Omental fat pad (tissue), 4 donors: ENCODE results near the gene ART4. TPM values are rescaled to one million over a fixed set of nuclear protein-coding genes. Genes with fewer than 3 reads are reported as not detected.
A peak's percentile ranks its signal among the peaks of the same experiment; 100 is the strongest.

Experiments
- ATAC-seq: fragments of 150-250 bp; one replicate; pipeline ENCODE4 v1.9.1; 2016; ENCODE audit warnings: mild to moderate bottlenecking, moderate library complexity; ENCODE audit not compliant: low FRiP score
- DNase-seq: peaks from one replicate; pipeline ENCODE4 v3.0.0-alpha.2; 2019; ENCODE audit warnings: low spot score
- total RNA-seq, 4 donors: library from RNA; depleted of rRNA; stranded (reverse); fragments of >200 nt; gene quantifications; one replicate each; pipeline ENCODE4 v1.1.0, GENCODE V29; 2016
- TF ChIP-seq, protein P1 (sequence below), 3 donors: fragments of 450-650 bp; IDR thresholded peaks; one replicate each; pipeline ENCODE4 v1.5.1; 2016 to 2017; ENCODE audit warnings: antibody characterized with exemption in 3 of 3, mild to moderate bottlenecking in 3 of 3, moderate library complexity in 2 of 3

The ART4 gene
- total RNA-seq, 4 donors from 2014 or later: 1.9 to 6.2 (median 4.3) TPM

DNA sequence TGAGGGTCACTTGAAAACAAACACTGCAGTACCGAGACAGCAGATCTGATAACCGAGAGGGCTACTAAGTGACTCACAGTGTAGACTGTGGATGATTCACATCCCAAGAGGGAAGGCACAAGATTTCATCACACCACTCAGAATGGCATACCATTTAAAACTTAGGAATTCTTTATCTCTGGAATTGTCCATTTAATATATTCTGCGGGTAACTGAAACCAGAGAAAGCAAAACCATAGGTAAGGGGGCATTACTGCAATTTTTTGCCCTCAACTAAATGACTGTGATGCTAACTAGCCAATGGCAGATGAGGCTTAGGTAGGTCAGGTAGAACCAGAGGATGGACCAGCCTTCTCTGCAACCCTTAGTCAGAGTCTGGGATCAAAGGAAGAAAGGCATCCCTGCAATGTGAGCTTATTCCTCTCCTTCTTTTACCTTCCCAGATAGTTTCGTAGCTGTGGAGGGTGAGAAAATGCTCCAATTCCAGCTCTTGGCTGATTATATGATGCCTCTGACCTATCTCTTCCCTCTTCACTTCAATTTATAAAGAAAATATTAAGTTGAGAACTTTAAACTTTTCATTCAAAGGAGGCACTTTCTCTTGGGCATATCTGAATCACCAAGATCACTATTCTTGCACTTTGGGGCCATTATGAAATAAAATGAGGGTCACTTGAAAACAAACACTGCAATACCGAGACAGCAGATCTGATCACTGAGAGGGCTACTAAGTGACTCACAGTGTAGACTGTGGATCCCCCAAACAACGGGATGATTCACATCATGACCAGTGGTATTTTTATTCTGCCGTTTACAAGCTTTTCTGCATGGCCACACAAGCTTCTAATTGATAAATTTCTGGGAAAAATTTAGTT is 6.8 kb downstream of the ART4 start:
- DNase-seq: no peak
- ATAC-seq: peak; percentile 92

GRCh38 chr12:14834509-14834908 is 8.8 kb downstream of the ART4 start:
- TF ChIP-seq, protein P1, sequence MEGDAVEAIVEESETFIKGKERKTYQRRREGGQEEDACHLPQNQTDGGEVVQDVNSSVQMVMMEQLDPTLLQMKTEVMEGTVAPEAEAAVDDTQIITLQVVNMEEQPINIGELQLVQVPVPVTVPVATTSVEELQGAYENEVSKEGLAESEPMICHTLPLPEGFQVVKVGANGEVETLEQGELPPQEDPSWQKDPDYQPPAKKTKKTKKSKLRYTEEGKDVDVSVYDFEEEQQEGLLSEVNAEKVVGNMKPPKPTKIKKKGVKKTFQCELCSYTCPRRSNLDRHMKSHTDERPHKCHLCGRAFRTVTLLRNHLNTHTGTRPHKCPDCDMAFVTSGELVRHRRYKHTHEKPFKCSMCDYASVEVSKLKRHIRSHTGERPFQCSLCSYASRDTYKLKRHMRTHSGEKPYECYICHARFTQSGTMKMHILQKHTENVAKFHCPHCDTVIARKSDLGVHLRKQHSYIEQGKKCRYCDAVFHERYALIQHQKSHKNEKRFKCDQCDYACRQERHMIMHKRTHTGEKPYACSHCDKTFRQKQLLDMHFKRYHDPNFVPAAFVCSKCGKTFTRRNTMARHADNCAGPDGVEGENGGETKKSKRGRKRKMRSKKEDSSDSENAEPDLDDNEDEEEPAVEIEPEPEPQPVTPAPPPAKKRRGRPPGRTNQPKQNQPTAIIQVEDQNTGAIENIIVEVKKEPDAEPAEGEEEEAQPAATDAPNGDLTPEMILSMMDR (IDR thresholded peaks at IDR 0.05): no peak
- DNase-seq: no peak
- no peak for ATAC-seq

More for the DNA sequence above, 6.8 kb downstream of the ART4 start:
- TF ChIP-seq, protein P1 (IDR thresholded peaks at IDR 0.05): no peak

DNA sequence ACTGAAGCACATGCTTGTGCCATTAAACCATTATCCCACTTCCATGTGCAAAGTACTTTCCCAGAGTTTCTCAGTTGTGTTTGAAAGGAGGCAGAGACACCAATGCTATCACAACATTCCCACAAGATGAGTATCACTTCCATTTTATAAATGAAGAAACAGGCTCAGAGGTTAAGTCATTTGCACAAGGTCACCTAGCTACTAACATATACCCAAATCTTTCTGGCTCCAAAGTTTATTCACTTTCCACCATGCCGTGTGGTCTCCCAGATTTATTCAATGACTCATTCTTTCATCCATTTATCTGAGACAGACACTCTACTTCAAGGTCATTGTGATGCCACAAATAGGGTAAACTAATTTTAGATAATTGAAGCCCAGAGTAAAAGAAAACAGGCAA is 9.4 kb downstream of the ART4 start:
- no peak for DNase-seq
- no peak for ATAC-seq
- TF ChIP-seq, protein P1 (IDR thresholded peaks at IDR 0.05): no peak

DNA sequence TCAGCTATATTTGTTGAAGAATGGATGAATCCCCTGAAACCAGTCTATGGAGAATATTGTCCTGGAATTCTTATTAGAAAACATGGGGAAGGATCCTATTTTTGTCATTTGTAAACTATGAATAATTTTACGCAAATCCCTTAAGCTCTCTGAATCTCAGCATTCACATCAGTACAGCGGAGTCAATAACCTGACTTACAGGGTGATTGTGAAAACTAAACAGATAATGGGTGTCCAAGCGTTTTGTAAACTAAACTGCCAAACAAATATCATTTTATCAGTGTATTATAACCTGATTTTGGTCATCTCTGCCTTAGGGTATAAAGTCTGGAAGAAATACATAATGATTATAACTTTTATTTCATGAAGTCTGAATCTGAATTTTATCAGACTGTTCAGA is 10.0 kb downstream of the ART4 start:
- ATAC-seq (no peak), DNase-seq (no peak)
- TF ChIP-seq, protein P1 (IDR thresholded peaks at IDR 0.05): no peak

- ATAC-seq (no peak), DNase-seq (no peak)
- TF ChIP-seq, protein P1 (IDR thresholded peaks at IDR 0.05): no peak
Observed at GRCh38 chr12:14828892-14829291, 14.4 kb downstream of the ART4 start.

- no peak for DNase-seq
- no peak for ATAC-seq
- TF ChIP-seq, protein P1 (IDR thresholded peaks at IDR 0.05): no peak
Observed at GRCh38 chr12:14827043-14827442, 16.3 kb downstream of the ART4 start.

GRCh38 chr12:14826491-14826890 is 16.8 kb downstream of the ART4 start:
- ATAC-seq: no peak
- no peak for DNase-seq
- TF ChIP-seq, protein P1 (IDR thresholded peaks at IDR 0.05): no peak
